GM12878 (cell line): ENCODE measurements around the gene COL5A3. TPM values are rescaled to one million over a fixed set of nuclear protein-coding genes. Genes with fewer than 3 reads are reported as not detected.

Source experiments
- ATAC-seq: fragments of 200-7000 bp; cut with Tn5 transposase; 3 replicates; pipeline ENCODE4 v1.9.1; 2020; ENCODE audit warnings: mild to moderate bottlenecking, moderate library complexity
- BruUV-seq: library from RNA; stranded (reverse); fragments of 400-500 nt; replicated peaks from 2 replicates; lab custom pipeline; 2021; lab: Mats Ljungman, UMichigan
- CTCF ChIA-PET: fragments of 300-600 bp; sonication (Branson Sonifier 250); formaldehyde crosslinking; extraction: SDS; loops from one replicate; lab custom pipeline; 2021; ENCODE audit warnings: inconsistent platforms; lab: Yijun Ruan, JAX
- POLR2A ChIA-PET: fragments of 350-600 bp; formaldehyde crosslinking; extraction: SDS; loops from one replicate; lab custom pipeline; 2021; ENCODE audit warnings: inconsistent platforms; lab: Charles Lee
- RAD21 ChIA-PET: fragments of 300-600 bp; sonication (Branson Sonifier 250); formaldehyde crosslinking; loops from one replicate; lab custom pipeline; 2023; ENCODE audit warnings: antibody characterized with exemption; ENCODE audit not compliant: unreplicated experiment; lab: Charles Lee
- SMC1A ChIA-PET: fragments of 300-600 bp; sonication (Branson Sonifier 250); formaldehyde crosslinking; loops from one replicate; lab custom pipeline; 2023; ENCODE audit not compliant: unreplicated experiment, uncharacterized antibody; lab: Charles Lee
- DNase-seq: peaks from one replicate; pipeline ENCODE4 v3.0.0-alpha.2; 2011; ENCODE audit warnings: low read depth, low spot score
- FAIRE-seq: peaks from 3 replicates; lab custom pipeline; 2011; peaks lifted over from hg19 to GRCh38; lab: Jason Lieb, UNC
- H2AFZ ChIP-seq: 2 replicates; pipeline ENCODE4 v1.6.0; 2011; ENCODE audit warnings: low read depth, low read length, control low read depth; ENCODE audit not compliant: control insufficient read depth
- H3K27ac ChIP-seq: 2 replicates; pipeline ENCODE4 v1.5.1; 2011; ENCODE audit warnings: control low read depth; ENCODE audit not compliant: control insufficient read depth, insufficient read depth
- H3K27me3 ChIP-seq, 2 experiments: replicated peaks in 1 of 2; 2 replicates each; pipeline versions ENCODE4 v1.6.0 to v1.6.1; 2011; ENCODE audit warnings: low read length in 1 of 2; ENCODE audit not compliant: control insufficient read depth in 2 of 2, insufficient read depth in 2 of 2
- H3K36me3 ChIP-seq, 2 experiments: 2 replicates each; pipeline ENCODE4 v1.5.1; 2011; ENCODE audit warnings: low read length in 1 of 2; ENCODE audit not compliant: control insufficient read depth in 2 of 2, insufficient read depth in 2 of 2
- H3K4me1 ChIP-seq: 2 replicates; pipeline ENCODE4 v1.6.1; 2011; ENCODE audit warnings: mild to moderate bottlenecking, low read length, moderate library complexity, mixed read lengths; ENCODE audit not compliant: control insufficient read depth, insufficient read depth
- H3K4me2 ChIP-seq: 2 replicates; pipeline ENCODE4 v1.6.0; 2011; ENCODE audit warnings: control low read depth; ENCODE audit not compliant: control insufficient read depth, insufficient read depth
- H3K4me3 ChIP-seq: fragments of 200-600 bp; sonication (generic); 2 replicates; pipeline ENCODE4 v1.5.1; 2016
- H3K79me2 ChIP-seq: 2 replicates; pipeline ENCODE4 v1.6.0; 2011; ENCODE audit warnings: low read length; ENCODE audit not compliant: control insufficient read depth, insufficient read depth
- H3K9ac ChIP-seq: 2 replicates; pipeline ENCODE4 v1.8.0; 2011; ENCODE audit warnings: low read length, control low read depth, mixed read lengths; ENCODE audit not compliant: control insufficient read depth, insufficient read depth
- H3K9me3 ChIP-seq: replicated peaks from 3 replicates; pipeline ENCODE4 v1.5.1; 2011; ENCODE audit warnings: mild to moderate bottlenecking, low read length; ENCODE audit not compliant: control insufficient read depth, insufficient read depth
- H4K20me1 ChIP-seq: 2 replicates; pipeline ENCODE4 v1.6.0; 2011; ENCODE audit not compliant: control insufficient read depth, insufficient read depth
- BCLAF1 ChIP-seq: fragments of 450-650 bp; IDR thresholded peaks from 2 replicates; pipeline ENCODE4 v1.6.1; 2017; ENCODE audit warnings: antibody characterized with exemption, mild to moderate bottlenecking, moderate library complexity
- CHD4 ChIP-seq: fragments of 200-600 bp; sonication (generic); IDR thresholded peaks from 2 replicates; pipeline ENCODE4 v1.6.1; 2016; ENCODE audit warnings: mild to moderate bottlenecking
- HDAC2 ChIP-seq: fragments of 200-600 bp; sonication (generic); IDR thresholded peaks from 2 replicates; pipeline ENCODE4 v1.6.1; 2017
- MTA2 ChIP-seq: fragments of 450-650 bp; IDR thresholded peaks from 2 replicates; pipeline ENCODE4 v1.6.1; 2016; ENCODE audit warnings: low read depth, mild to moderate bottlenecking, moderate library complexity
- NFYA ChIP-seq: IDR thresholded peaks from 2 replicates; pipeline ENCODE4 v1.6.1; 2011; ENCODE audit warnings: low read depth, mild to moderate bottlenecking, low read length, improper control_type of control experiment, borderline replicate concordance
- RAD51 ChIP-seq: fragments of 450-650 bp; IDR thresholded peaks from 2 replicates; pipeline ENCODE4 v1.6.1; 2016; ENCODE audit warnings: moderate library complexity, mild to moderate bottlenecking, inconsistent platforms
- SMARCA5 ChIP-seq: fragments of 450-650 bp; IDR thresholded peaks from 2 replicates; pipeline ENCODE4 v1.6.1; 2017; ENCODE audit warnings: mild to moderate bottlenecking
- SMC3 ChIP-seq: IDR thresholded peaks from 2 replicates; pipeline ENCODE4 v1.6.1; 2011; ENCODE audit warnings: low read length, improper control_type of control experiment, borderline replicate concordance
- SPI1 ChIP-seq: IDR thresholded peaks from 2 replicates; pipeline ENCODE4 v1.6.1; 2011; ENCODE audit warnings: low read depth, mild to moderate bottlenecking, low read length, moderate library complexity, borderline replicate concordance; ENCODE audit not compliant: insufficient read depth
- TCF7 ChIP-seq: IDR thresholded peaks from 2 replicates; pipeline ENCODE4 v1.6.1; 2014; ENCODE audit warnings: antibody characterized with exemption, borderline replicate concordance
- WRNIP1 ChIP-seq: IDR thresholded peaks from 2 replicates; pipeline ENCODE4 v1.6.1; 2011; ENCODE audit warnings: low read depth, low read length, improper control_type of control experiment, borderline replicate concordance
- WGBS: methylation state at CpG from one replicate; pipeline ENCODE4 v1.1.6; 2016; ENCODE audit warnings: low lambda C conversion rate; ENCODE audit not compliant: insufficient replicate concordance, insufficient coverage; ENCODE audit errors: missing lambda C conversion rate; 5-methylcytosine and 5-hydroxymethylcytosine counted together
- in situ Hi-C: fragments of 300-500 bp; cut with MboI; formaldehyde crosslinking; loops from 9 replicates; pipeline ENCODE4 v1.14.3; 2018; ENCODE audit warnings: mixed read lengths
- intact Hi-C: fragments of 100-400 bp; cut with micrococcal nuclease; formaldehyde crosslinking; loops from one replicate; pipeline ENCODE4 v1.14.2; 2022; ENCODE audit not compliant: unreplicated experiment
- polyA plus RNA-seq, 11 experiments: library from polyadenylated mRNA; depleted of rRNA in 4 of 11; unstranded in 6 of 11; stranded (reverse) in 5 of 11; fragments of >200 nt; fragmentation: Nextera tagmentation in 4 of 11; fragmentation: Illumina TruSeq in 1 of 11; extraction: Ambion mirVana in 4 of 11; extraction: Trizol in 1 of 11; gene quantifications; 1 replicate in 1 of 11; 2 replicates in 10 of 11; pipeline versions ENCODE4 v1.2.1 to v1.2.3, GENCODE V29; 2011 to 2016; ENCODE audit warnings: inconsistent platforms in 2 of 11, missing spikeins in 2 of 11, low read depth in 1 of 11
- total RNA-seq, 4 experiments: library from RNA; depleted of rRNA in 3 of 4; stranded (reverse); fragments of >200 nt in 3 of 4; fragmentation: Illumina TruSeq in 1 of 4; extraction: Trizol in 1 of 4; gene quantifications; 2 replicates each; pipeline versions ENCODE4 v1.2.1 to v1.2.3, GENCODE V29; 2013 to 2021

Gene COL5A3
- total and polyA plus RNA-seq, 10 of the 15 experiments (the other 5 are each of a cell fraction or from before 2014, with no cell fraction given) = under 0.01 to 8.3 (median 0.10) TPM; not detected in 2

GRCh38 chr19:9952276-9952675 is 58.0 kb downstream of the COL5A3 start:
- RAD21 ChIA-PET = interaction anchor here (1.2 kb wide), 1 partner anchor 9 kb away, joined by 5 read pairs; no protein-coding TSS in a partner anchor
- DNase-seq = no peak
- SMC1A ChIA-PET = no interaction called here
- Histone ChIP-seq H3K79me2 (no peaks in the 10 kb centered on the region), H2AFZ (no peak overlapping the region), H4K20me1 (no peaks in the 10 kb centered on the region), H3K27ac (no peak overlapping the region), H3K4me1 (no peaks in the 10 kb centered on the region), H3K4me2 (no peak overlapping the region), H3K36me3 (no peaks in the 10 kb centered on the region), H3K9ac (no peak overlapping the region), H3K9me3 (no peaks in the 10 kb centered on the region), H3K4me3 (no peak overlapping the region), H3K27me3 (no peaks in the 10 kb centered on the region; a peak in 1 of 4 replicates)
- FAIRE-seq = no peak
- POLR2A ChIA-PET = no interaction called here
- in situ Hi-C loops = no loop called here
- CTCF ChIA-PET = interaction anchor here (1.0 to 1.8 kb wide), 3 partner anchors 21 to 75 kb away, joined by 3 to 7 read pairs (median 6); no protein-coding TSS in a partner anchor
- TF ChIP-seq CHD4 (no peak), SMARCA5 (no peak), NFYA (no peak), SMC3 (no peak), MTA2 (no peak), WRNIP1 (no peak), BCLAF1 (no peak), SPI1 (no peak), HDAC2 (no peak), TCF7 (no peak), RAD51 (no peak)
- BruUV-seq = no TSS peak
- intact Hi-C loops = no loop called here
- WGBS = 45% methylated on average over 5 of the region's 5 CpGs
- no peak for ATAC-seq
